ENCODE results near the gene GCNT3.

The GCNT3 gene

GRCh38 chr15:59571606-59572005, 40.0 kb upstream of the GCNT3 start:
- DNase-seq (ENCODE audit: low spot score), result no peak
- in situ Hi-C loops (cut with MboI; ENCODE audit: low sequenced_read_pairs, unreplicated experiment), result no loop called here
- no peak for TF ChIP-seq CTCF (IDR thresholded peaks at IDR 0.05; ENCODE audit: borderline replicate concordance, control extremely low read depth, extremely low read depth, insufficient read depth, missing control alignments)

- in situ Hi-C loops (cut with MboI; ENCODE audit: low sequenced_read_pairs, unreplicated experiment), result no loop called here
- TF ChIP-seq CTCF (IDR thresholded peaks at IDR 0.05; ENCODE audit: borderline replicate concordance, control extremely low read depth, extremely low read depth, insufficient read depth, missing control alignments), result no peak
Measured at GRCh38 chr15:59583088-59583487, 28.5 kb upstream of the GCNT3 start.

GRCh38 chr15:59587085-59587826, 24.3 kb upstream of the GCNT3 start:
- in situ Hi-C loops (cut with MboI; ENCODE audit: low sequenced_read_pairs, unreplicated experiment), result no loop called here
- no peak for TF ChIP-seq CTCF (IDR thresholded peaks at IDR 0.05; ENCODE audit: borderline replicate concordance, control extremely low read depth, extremely low read depth, insufficient read depth, missing control alignments)
- no peak for DNase-seq (ENCODE audit: low spot score)

More at GRCh38 chr15:59583088-59583487, 28.5 kb upstream of the GCNT3 start:
- DNase-seq (ENCODE audit: low spot score), result no peak

- in situ Hi-C loops (cut with MboI; ENCODE audit: low sequenced_read_pairs, unreplicated experiment), result no loop called here
- TF ChIP-seq CTCF (IDR thresholded peaks at IDR 0.05; ENCODE audit: borderline replicate concordance, control extremely low read depth, extremely low read depth, insufficient read depth, missing control alignments), result no peak
- peak; percentile 51 for DNase-seq (ENCODE audit: low spot score)
Measured at GRCh38 chr15:59590027-59590426, 21.6 kb upstream of the GCNT3 start.

- TF ChIP-seq CTCF (IDR thresholded peaks at IDR 0.05; ENCODE audit: borderline replicate concordance, control extremely low read depth, extremely low read depth, insufficient read depth, missing control alignments), result no peak
- in situ Hi-C loops (cut with MboI; ENCODE audit: low sequenced_read_pairs, unreplicated experiment), result no loop called here
- no peak for DNase-seq (ENCODE audit: low spot score)
Measured at GRCh38 chr15:59591356-59591755, 20.2 kb upstream of the GCNT3 start.

GRCh38 chr15:59594493-59594942, 17.1 kb upstream of the GCNT3 start:
- in situ Hi-C loops (cut with MboI; ENCODE audit: low sequenced_read_pairs, unreplicated experiment), result no loop called here
- no peak for DNase-seq (ENCODE audit: low spot score)
- TF ChIP-seq CTCF (IDR thresholded peaks at IDR 0.05; ENCODE audit: borderline replicate concordance, control extremely low read depth, extremely low read depth, insufficient read depth, missing control alignments), result no peak

All from GM13976 (cell line).